Measurements from ENCODE around the gene NFX1. TPM values are rescaled to one million over a fixed set of nuclear protein-coding genes. Genes with fewer than 3 reads are reported as not detected.
A peak's percentile ranks its signal among the peaks of the same experiment; 100 is the strongest.
"Not testable (repeated sequence)": the region's sequence is repeated elsewhere in the genome, so short reads cannot be mapped to it uniquely, and the experiment has no call there.

NFX1 gene
- total RNA-seq, 1 donor from 2014 or later: 27.8 TPM

DNA sequence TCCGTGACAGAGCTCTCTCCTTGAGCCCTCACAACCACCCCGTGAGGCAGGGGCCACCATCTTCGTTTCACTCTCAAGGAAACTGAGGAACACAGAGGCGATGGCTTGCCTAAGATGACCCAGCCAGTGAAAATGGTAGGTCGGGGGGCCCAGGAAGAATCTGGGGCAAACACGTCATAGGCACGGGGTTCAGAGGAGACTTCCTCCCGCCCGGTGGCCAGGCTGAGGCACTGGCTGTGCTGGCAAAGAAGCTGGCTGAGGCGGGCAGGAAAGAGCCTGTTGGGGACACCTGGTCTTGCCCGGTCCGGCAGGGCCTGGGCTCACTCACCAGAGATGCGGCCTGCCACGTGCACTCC lies 96.3 kb downstream of the NFX1 start:
- peaks cover 12% of the 10 kb centered on the region for H3K27me3 Mint-ChIP-seq (ENCODE audit: low read depth, unreplicated experiment)
- not testable (repeated sequence) for FAIRE-seq; H2AFZ ChIP-seq (ENCODE audit: low read depth, low read length); H3K4me2 ChIP-seq (ENCODE audit: low read length); H3K9me3 Mint-ChIP-seq (ENCODE audit: unreplicated experiment); H3K4me3 ChIP-seq (ENCODE audit: insufficient read depth, low read depth, low read length); H3K4me1 Mint-ChIP-seq (ENCODE audit: low read depth, unreplicated experiment); H3K27ac Mint-ChIP-seq (ENCODE audit: unreplicated experiment); DNase-seq (ENCODE audit: low read depth); H3K9me3 ChIP-seq (ENCODE audit: insufficient read depth, low read depth, low read length); H3K9ac ChIP-seq (ENCODE audit: low read length); H4K20me1 ChIP-seq (ENCODE audit: insufficient read depth, low read length); H3K36me3 Mint-ChIP-seq (ENCODE audit: low read depth, unreplicated experiment); H3K79me2 ChIP-seq (ENCODE audit: insufficient read depth, low read length); H3K27me3 ChIP-seq (ENCODE audit: insufficient read depth, low read length); H3K36me3 ChIP-seq (ENCODE audit: insufficient read depth, low read length); H3K4me3 Mint-ChIP-seq (ENCODE audit: unreplicated experiment); H3K27ac ChIP-seq (ENCODE audit: low read depth, low read length); H3K4me1 ChIP-seq (ENCODE audit: insufficient read depth, low read length)

- not testable (repeated sequence) for FAIRE-seq; H3K9me3 ChIP-seq (ENCODE audit: insufficient read depth, low read depth, low read length)
Measured at GRCh38 chr9:33386998-33387397, 96.7 kb downstream of the NFX1 start.

GRCh38 chr9:33388110-33388994 lies 98.0 kb downstream of the NFX1 start:
- Mint-ChIP-seq H3K27me3 (ENCODE audit: low read depth, unreplicated experiment) (peaks cover 12% of the 10 kb centered on the region), H3K9me3 (ENCODE audit: unreplicated experiment) (no peaks in the 10 kb centered on the region), H3K27ac (ENCODE audit: unreplicated experiment) (no peak overlapping the region), H3K36me3 (ENCODE audit: low read depth, unreplicated experiment) (no peaks in the 10 kb centered on the region), H3K4me3 (ENCODE audit: unreplicated experiment) (no peak overlapping the region), H3K4me1 (ENCODE audit: low read depth, unreplicated experiment) (peaks cover 9% of the 10 kb centered on the region)
- H3K79me2 ChIP-seq (ENCODE audit: insufficient read depth, low read length): no peaks in the 10 kb centered on the region
- no peak overlapping the region for H2AFZ ChIP-seq (ENCODE audit: low read depth, low read length)
- H3K27ac ChIP-seq (ENCODE audit: low read depth, low read length): no peak overlapping the region
- no peak overlapping the region for H3K9ac ChIP-seq (ENCODE audit: low read length)
- H3K4me2 ChIP-seq (ENCODE audit: low read length): no peak overlapping the region
- peaks cover 5% of the 10 kb centered on the region for H3K4me1 ChIP-seq (ENCODE audit: insufficient read depth, low read length)
- H3K4me3 ChIP-seq (ENCODE audit: insufficient read depth, low read depth, low read length): no peak overlapping the region
- no peak for TF ChIP-seq CTCF (IDR thresholded peaks at IDR 0.05; ENCODE audit: insufficient read depth, low read depth, low read length)
- TF ChIP-seq EZH2 (IDR thresholded peaks at IDR 0.05; ENCODE audit: insufficient read depth, low read length): no peak
- FAIRE-seq (no peak), DNase-seq (ENCODE audit: low read depth) (no peak)
- H3K9me3 ChIP-seq (ENCODE audit: insufficient read depth, low read depth, low read length): no peaks in the 10 kb centered on the region
- H3K36me3 ChIP-seq (ENCODE audit: insufficient read depth, low read length): no peaks in the 10 kb centered on the region
- H3K27me3 ChIP-seq (ENCODE audit: insufficient read depth, low read length): no peaks in the 10 kb centered on the region
- no peaks in the 10 kb centered on the region for H4K20me1 ChIP-seq (ENCODE audit: insufficient read depth, low read length)

More at GRCh38 chr9:33386998-33387397, 96.7 kb downstream of the NFX1 start:
- H3K4me3 Mint-ChIP-seq (ENCODE audit: unreplicated experiment); H3K9me3 Mint-ChIP-seq (ENCODE audit: unreplicated experiment); H3K4me1 Mint-ChIP-seq (ENCODE audit: low read depth, unreplicated experiment); H3K27me3 ChIP-seq (ENCODE audit: insufficient read depth, low read length); H3K9ac ChIP-seq (ENCODE audit: low read length); H2AFZ ChIP-seq (ENCODE audit: low read depth, low read length); H3K4me3 ChIP-seq (ENCODE audit: insufficient read depth, low read depth, low read length); H3K79me2 ChIP-seq (ENCODE audit: insufficient read depth, low read length); DNase-seq (ENCODE audit: low read depth); H3K27ac Mint-ChIP-seq (ENCODE audit: unreplicated experiment); H4K20me1 ChIP-seq (ENCODE audit: insufficient read depth, low read length); H3K4me2 ChIP-seq (ENCODE audit: low read length); H3K36me3 Mint-ChIP-seq (ENCODE audit: low read depth, unreplicated experiment); H3K36me3 ChIP-seq (ENCODE audit: insufficient read depth, low read length); H3K27ac ChIP-seq (ENCODE audit: low read depth, low read length); H3K4me1 ChIP-seq (ENCODE audit: insufficient read depth, low read length): not testable (repeated sequence)
- H3K27me3 Mint-ChIP-seq (ENCODE audit: low read depth, unreplicated experiment): peaks cover 12% of the 10 kb centered on the region

DNA sequence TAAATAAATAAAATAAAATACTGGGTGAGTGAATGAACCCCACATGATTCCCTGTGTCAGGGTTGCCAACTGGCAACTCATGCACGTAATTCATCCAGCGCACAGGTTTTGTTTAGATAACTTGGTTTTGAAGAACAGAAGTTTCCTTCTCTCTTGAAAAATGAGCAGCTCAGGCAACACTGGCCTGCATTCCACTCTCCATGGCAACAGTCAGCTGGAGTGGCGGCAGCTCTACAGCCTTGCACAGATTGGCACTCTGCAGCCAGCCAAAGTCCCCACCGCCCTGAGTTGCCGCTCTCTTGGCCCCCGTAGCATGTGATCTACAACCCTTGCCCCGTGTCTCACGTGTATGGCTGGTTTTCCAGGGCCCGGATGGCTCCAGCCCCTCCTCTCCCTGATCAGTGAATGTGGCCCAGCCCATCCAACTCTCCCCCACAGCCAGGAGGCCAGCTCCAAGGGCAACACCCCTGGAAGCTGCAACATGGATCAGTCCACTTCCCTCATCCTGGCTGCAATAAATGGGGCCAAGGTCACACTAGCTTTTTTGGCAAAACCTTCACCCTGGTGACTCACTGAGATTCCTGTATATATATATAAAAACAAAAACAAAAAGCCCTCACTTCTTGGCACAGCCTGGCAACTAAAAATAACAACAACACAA lies 100.9 kb downstream of the NFX1 start:
- Mint-ChIP-seq H3K4me3 (ENCODE audit: unreplicated experiment) (peak overlapping the region; percentile 14), H3K27me3 (ENCODE audit: low read depth, unreplicated experiment) (peaks cover 27% of the 10 kb centered on the region)
- not testable (repeated sequence) for H2AFZ ChIP-seq (ENCODE audit: low read depth, low read length)

DNA sequence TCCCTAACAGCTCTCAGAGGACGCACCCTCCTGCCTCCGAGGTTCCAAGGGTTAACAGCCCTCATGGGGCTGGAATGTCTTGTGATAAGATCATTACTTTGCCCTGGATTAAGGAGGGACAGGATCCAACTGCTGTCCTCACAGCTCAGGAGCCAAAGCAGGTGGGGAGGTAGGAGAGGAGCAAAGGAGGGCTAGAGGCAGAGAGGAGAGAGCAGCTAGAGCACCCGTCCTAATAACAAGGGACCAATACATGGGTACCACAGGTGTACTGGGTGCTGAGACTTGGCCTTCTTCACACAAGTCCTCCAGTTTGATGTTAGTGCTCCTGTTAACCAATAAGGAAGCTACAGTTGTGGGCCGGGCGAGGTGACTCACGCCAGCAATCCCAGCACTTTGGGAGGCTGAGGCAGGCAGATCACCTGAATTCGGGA lies 102.3 kb downstream of the NFX1 start:
- H3K4me2 ChIP-seq (ENCODE audit: low read length); DNase-seq (ENCODE audit: low read depth); H3K27ac Mint-ChIP-seq (ENCODE audit: unreplicated experiment): not testable (repeated sequence)

More for the DNA sequence above, 100.9 kb downstream of the NFX1 start:
- DNase-seq (ENCODE audit: low read depth): peak; percentile 86
- H3K27ac Mint-ChIP-seq (ENCODE audit: unreplicated experiment); H3K36me3 Mint-ChIP-seq (ENCODE audit: low read depth, unreplicated experiment); H3K9me3 ChIP-seq (ENCODE audit: insufficient read depth, low read depth, low read length); H3K9me3 Mint-ChIP-seq (ENCODE audit: unreplicated experiment); H3K36me3 ChIP-seq (ENCODE audit: insufficient read depth, low read length); H3K4me1 ChIP-seq (ENCODE audit: insufficient read depth, low read length); H4K20me1 ChIP-seq (ENCODE audit: insufficient read depth, low read length); H3K4me3 ChIP-seq (ENCODE audit: insufficient read depth, low read depth, low read length); H3K27me3 ChIP-seq (ENCODE audit: insufficient read depth, low read length); H3K9ac ChIP-seq (ENCODE audit: low read length); FAIRE-seq; H3K79me2 ChIP-seq (ENCODE audit: insufficient read depth, low read length); H3K27ac ChIP-seq (ENCODE audit: low read depth, low read length): not testable (repeated sequence)
- peaks cover 15% of the 10 kb centered on the region for H3K4me1 Mint-ChIP-seq (ENCODE audit: low read depth, unreplicated experiment)
- peak overlapping the region; percentile 61 for H3K4me2 ChIP-seq (ENCODE audit: low read length)

More for the DNA sequence above, 102.3 kb downstream of the NFX1 start:
- not testable (repeated sequence) for H3K36me3 Mint-ChIP-seq (ENCODE audit: low read depth, unreplicated experiment); H3K4me3 Mint-ChIP-seq (ENCODE audit: unreplicated experiment); H3K9me3 Mint-ChIP-seq (ENCODE audit: unreplicated experiment); H3K79me2 ChIP-seq (ENCODE audit: insufficient read depth, low read length); H3K9ac ChIP-seq (ENCODE audit: low read length); H3K27me3 ChIP-seq (ENCODE audit: insufficient read depth, low read length); H3K27ac ChIP-seq (ENCODE audit: low read depth, low read length); H3K4me1 ChIP-seq (ENCODE audit: insufficient read depth, low read length); H3K36me3 ChIP-seq (ENCODE audit: insufficient read depth, low read length); H3K9me3 ChIP-seq (ENCODE audit: insufficient read depth, low read depth, low read length); FAIRE-seq; H3K4me3 ChIP-seq (ENCODE audit: insufficient read depth, low read depth, low read length); H4K20me1 ChIP-seq (ENCODE audit: insufficient read depth, low read length); H2AFZ ChIP-seq (ENCODE audit: low read depth, low read length)
- Mint-ChIP-seq H3K4me1 (ENCODE audit: low read depth, unreplicated experiment) (peaks cover 17% of the 10 kb centered on the region), H3K27me3 (ENCODE audit: low read depth, unreplicated experiment) (peaks cover 29% of the 10 kb centered on the region)
